GM19023 (cell line): ENCODE results near the gene FBRSL1.
A peak's percentile ranks its signal among the peaks of the same experiment; 100 is the strongest.

Experiments used
- ATAC-seq: cut with Tn5 transposase; IDR thresholded peaks from one replicate; pipeline ENCODE4 v1.9.1; 2021; ENCODE audit warnings: mild to moderate bottlenecking, moderate library complexity; ENCODE audit not compliant: unreplicated experiment

The FBRSL1 gene

GRCh38 chr12:132482771-132483170, 7.2 kb upstream of the FBRSL1 start:
- no peak for ATAC-seq

DNA sequence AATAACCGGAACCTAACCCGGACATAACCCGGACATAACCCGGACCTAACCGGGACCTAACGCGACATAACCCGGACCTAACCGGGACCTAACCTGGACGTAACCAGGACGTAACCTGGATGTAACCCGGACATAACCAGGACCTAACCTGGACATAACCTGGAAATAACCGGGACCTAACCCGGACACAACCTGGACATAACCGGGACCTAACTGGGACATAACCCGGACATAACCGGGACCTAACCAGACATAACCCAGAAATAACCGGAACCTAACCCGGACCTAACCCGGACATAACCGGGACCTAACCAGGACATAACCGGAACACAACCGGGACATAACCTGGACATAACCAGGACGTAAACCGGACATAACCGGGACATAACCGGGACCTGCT, 6.7 kb upstream of the FBRSL1 start:
- ATAC-seq = no peak

DNA sequence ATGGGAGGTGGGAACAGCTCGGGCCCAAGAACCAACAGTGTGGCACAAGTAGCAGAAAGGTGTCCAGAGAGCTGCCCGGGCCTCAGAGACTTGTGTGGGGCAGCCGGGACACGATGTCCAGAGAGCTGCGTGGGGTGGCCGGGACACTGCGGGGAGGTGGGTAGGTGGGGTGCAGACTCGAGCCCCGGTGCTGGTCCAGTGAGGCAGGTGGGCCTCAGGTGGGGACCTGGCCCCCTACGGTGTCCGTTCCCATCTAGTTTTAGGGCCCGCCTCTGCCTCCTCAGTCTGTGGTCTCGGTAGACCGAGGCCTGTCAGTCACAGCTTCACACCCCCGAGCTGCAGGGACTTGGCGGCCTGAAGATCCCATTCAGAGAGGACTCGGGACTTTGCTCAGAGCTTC, 6.3 kb upstream of the FBRSL1 start:
- no peak for ATAC-seq

GRCh38 chr12:132484183-132484890, 5.6 kb upstream of the FBRSL1 start:
- ATAC-seq = no peak

DNA sequence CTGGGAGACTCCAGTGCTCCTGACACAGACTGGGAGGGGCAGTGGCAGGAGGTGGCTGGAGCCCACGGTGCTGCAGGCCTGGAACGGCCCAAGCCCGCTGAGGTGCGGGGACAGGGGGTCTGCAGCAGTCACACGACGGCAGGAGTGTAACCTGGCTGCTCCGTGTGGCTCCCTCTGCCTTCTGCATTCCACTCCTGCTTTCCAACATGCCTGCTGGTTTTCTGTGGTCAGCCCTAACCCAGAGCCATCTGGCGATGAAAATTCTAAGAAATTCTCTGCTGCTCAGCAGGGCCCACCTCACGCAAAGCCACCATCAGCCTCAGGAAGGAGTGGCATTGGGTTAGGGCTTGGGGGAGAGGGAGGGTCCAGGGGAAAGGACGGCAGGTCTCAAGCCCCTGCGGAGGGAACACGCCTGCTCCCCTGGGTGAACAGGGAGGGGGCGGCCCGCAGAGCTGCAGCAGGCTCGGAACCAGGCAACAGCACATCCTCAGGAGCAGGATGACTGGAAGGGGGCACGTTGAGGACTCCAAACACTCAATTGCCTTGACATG, 5.0 kb upstream of the FBRSL1 start:
- ATAC-seq = no peak

DNA sequence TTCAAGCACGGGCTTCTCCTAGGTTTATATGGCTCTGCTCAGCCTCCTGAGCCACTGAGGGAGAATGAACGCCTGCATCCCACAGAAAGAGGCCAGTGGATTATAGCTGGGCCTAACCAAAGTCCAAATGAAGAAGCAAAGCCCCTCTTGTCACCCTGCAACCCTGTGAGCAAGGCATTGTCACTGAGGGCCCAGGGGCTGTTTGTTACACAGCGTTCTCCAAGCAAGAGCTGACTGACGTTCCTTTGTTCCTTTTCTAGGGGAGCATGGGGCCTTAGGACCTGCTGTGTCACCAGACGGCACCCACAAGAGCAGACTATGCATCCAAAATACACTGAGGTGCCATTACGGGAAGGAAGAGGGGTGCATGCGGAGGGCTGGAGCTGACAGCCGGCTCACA, 4.3 kb upstream of the FBRSL1 start:
- ATAC-seq = no peak

DNA sequence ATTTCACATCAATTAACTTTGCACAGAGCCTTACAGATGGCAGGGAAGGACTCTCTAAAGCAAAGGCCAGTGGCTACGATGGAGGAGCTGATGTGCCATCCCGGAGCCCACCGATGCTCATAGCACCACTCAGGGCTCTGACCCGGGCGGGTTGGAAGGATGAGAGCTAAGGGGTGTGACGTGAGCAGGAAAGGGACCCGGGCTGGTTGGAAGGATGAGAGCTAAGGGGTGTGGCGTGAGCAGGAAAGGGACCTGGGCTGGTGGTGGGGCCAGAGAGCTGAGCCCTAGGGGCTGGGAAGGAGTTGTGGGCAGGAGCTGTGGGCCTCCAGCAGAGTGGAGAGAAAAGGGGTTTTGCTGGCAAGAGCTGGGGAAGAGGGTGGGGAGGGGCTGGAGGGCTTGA, 3.8 kb upstream of the FBRSL1 start:
- ATAC-seq = no peak

DNA sequence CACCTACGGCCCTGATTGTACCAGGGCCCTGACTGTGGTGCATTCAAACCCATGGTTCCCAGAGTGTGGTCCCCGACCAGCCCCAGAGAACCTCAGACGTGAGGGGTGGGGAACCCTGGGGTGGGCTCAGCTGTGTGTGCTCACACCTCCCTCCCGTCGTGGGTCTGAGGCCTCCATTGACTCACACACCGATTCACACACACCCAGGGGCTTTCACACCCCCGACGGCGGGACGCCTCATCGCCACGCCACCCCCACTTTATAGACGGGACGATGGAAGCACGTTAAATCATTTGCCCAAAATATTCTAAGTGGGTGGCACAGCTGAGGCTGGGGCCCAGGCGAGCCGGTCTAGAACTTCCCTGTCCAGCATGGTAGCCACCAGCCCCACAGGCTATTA, 3.4 kb upstream of the FBRSL1 start:
- ATAC-seq = no peak

DNA sequence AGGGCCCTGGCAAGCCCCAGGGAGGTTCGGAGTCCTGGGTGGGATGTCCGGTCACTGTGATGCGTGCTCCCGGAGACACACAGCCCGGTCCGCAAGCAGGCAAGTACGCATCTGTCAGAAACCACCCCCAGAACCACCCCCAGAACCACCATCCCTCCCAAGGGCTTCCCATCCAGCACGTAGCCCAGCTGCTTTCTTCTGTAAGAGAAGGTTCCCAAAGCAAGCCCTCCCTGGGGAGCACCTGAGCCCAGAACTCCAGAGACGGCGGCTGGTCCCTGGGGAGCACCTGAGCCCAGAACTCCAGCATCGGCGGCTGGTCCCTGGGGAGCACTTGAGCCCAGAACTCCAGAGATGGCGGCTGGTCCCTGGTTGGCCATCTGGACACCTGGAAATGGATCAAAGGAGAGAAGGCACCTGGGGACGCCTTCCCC, 2.6 kb upstream of the FBRSL1 start:
- no peak for ATAC-seq

GRCh38 chr12:132488127-132489077, 1.5 kb upstream of the FBRSL1 start:
- ATAC-seq = no peak

DNA sequence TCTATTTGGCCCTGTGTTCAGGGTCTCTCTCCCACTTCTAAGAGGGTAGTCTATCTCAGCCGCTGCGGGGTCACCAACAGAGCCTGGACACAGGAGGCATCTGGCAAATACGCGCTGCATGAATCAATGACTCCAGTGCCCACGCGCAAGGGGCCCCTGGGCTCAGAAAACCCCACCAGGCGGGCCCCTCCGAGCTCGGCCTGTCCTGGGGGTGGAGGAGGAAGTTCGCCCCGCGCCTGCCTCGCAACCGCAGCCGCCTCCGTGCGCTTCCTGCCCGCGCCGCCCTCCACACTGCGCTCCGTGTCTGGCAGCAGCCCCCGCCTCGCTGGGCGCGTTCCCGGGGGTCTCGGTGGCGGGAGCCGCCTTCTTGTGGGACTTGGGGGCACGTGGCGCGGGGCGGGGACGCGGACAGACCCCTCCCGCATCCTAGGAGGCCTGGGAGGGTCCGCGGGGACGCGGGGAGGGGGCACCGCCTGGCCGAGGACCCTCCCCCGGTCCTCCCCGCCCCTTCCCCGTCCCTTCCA, 811 bp upstream of the FBRSL1 start:
- ATAC-seq = peak; percentile 29

DNA sequence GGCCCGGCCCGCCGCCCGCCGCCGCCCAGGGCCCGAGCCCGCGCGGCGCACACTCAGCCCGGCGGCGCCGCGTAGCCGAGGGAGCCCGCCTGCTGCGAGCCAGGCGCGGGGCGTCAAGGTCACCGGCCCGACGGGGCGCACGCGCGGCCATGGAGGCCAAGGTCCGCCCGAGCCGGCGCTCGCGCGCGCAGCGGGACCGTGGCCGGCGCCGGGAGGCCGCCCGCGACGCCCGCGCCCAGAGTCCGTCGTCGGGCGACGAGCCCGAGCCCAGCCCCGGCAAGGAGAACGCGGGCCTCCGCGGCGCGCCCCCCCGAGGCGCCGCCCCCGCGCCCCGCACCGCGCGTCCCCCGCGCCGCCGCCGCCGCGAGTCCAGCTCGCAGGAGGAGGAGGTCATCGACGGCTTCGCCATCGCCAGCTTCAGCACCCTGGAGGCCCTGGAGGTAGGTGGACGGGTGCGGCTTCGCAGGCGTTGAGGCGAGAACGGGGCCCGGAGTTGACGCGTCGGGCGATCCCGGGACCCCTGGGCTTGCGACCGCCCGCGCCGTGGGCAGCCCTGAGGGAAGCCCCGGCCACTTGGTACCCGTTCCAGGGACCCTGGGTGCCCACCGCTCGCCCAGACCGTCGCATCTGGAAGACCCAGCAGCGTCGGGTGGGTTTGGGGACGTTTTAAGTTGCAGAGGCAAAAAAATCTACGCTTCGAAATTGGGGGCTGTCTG, 629 bp downstream of the FBRSL1 start:
- ATAC-seq = no peak

- ATAC-seq = no peak
These were observed 1.2 kb downstream of the FBRSL1 start for GRCh38 chr12:132491138-132491663.

GRCh38 chr12:132491761-132492378, 1.9 kb downstream of the FBRSL1 start:
- ATAC-seq = no peak

DNA sequence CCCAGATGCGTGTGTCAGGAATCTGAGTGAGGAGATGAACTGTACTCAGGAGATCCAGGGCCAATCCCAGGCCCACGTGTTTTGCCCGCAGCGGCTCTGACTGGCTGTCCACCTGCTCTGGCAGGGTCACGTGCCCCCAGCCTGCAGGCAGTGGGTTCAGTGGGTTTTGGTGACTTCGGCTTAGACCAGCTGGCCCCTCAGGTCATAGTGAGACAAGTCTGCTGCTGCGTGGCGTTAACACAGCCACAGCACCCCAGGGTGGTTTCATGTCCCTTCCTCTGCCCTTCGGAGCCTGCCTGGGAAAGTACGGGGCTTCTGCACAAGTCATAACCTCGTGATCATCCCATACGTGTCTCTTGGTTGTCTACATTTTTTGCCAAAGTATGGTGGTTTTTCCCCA, 2.6 kb downstream of the FBRSL1 start:
- peak; percentile 31 for ATAC-seq

GRCh38 chr12:132492951-132493350, 3.0 kb downstream of the FBRSL1 start:
- ATAC-seq = no peak

- no peak for ATAC-seq
These were observed 3.7 kb downstream of the FBRSL1 start for GRCh38 chr12:132493482-132494178.

DNA sequence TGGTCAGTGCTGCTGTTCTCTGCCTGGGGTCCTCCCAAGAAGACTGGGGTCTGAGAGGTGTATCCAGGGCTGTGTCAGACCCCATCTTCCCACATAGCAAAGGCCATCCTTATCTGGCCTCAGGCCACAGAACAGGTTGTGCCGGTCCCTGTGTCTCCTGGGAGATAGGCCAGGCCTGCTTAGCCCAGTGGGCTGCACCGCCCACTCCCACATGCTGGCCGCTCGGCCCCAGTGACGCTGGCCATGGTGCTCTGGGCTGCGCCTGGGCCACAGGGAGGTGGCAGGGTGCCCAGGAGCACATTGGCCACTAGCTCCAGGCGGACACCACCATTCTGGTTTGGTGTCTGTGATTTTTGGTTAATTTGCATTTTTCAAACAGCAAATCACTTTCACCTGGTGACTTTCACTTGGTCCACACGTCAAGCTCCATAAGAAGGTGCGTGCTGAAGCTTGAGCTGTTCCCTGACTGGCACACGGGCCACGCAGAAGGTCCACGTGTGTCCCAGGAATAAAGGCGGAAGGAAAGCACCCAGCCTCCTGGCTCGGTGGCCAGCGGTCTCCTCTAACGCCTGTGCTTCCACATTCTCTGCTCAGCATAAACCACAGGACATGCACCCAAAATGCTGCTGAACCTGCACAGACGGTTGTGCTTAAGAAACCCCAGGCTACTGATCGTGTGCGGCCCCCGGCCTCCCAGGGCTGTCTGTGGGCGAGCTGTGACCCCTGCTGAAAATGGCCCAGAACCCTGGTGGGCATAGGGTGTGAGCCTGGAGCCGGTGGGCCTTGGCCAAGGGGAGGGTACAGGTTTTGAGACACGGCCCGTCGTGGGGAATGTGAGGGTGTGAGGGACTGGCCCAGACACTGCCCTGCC, 4.6 kb downstream of the FBRSL1 start:
- no peak for ATAC-seq

DNA sequence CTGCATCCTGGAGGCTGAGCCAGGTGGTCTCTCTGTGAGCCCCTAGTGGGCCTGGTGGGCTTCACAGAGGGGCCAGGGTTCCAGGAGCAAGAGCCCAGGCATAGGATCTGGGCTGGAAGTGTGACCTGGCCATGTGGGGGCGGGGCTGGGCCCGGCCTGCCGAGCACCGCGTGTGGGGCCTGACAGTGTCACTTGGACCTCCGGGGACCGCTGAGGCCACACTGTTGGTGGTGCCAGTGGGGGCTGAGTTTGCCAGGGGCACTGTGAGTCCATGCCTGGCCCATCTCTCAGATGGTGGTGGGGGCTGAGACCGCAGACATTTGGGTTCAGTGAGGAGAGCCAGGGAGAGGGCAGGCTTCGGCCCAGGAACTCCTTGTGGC, 5.2 kb downstream of the FBRSL1 start:
- no peak for ATAC-seq
